ENCODE results near the gene JPT2.
"Not testable (repeated sequence)": the region's sequence is repeated elsewhere in the genome, so short reads cannot be mapped to it uniquely, and the experiment has no call there.

JPT2 gene

DNA sequence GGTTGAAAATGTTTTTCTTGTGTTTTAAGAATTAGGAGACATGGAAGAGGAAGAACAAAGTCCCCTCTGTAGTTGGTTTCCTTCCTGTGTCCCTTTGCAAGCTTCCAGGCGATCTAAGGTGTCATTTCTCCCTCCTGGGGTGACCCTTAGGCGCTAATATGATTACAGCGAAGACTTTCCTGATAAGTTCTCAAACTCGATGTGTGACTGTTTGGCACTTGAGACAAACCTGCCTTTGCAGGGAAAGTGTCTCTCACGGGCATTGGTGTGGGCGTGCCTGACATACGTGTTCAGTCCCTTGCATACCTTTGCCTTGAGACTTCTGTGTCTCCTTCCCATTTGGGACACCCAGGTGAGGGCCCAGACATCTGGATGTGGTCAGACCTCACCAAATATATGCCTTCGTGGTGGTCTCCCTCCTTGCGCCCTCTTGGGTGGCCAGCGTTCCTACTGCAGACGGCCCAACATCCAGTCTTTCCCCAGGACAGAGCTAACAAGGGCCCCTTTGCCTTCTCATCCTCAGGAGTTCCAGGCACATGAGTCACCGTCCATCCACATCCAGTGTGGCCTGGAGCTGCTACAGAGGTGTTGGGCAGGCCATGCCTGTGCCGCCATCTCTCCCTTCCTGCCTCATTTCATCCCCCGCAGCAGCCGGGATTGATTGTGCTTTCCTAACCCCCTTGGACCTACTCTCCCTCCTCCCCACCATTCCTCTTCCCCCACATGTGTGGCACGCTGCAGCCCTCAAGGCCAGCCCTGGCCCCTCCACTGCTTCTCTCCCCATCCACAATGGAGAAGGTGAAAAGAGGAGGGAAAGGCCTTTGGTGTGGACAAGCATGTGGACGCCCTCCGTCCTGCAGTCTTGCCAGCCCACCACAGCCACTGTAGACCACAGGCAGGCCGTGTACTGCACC, 3.1 kb upstream of the JPT2 start:
- peak; percentile 35 for DNase-seq (ENCODE audit: low read depth)

- no peak for DNase-seq (ENCODE audit: low read depth)
These were observed 1.4 kb upstream of the JPT2 start for GRCh38 chr16:1676661-1677060.

- no peak for DNase-seq (ENCODE audit: low read depth)
These were observed 740 bp upstream of the JPT2 start for GRCh38 chr16:1677339-1677738.

GRCh38 chr16:1678500-1679098, 520 bp downstream of the JPT2 start:
- no peak for DNase-seq (ENCODE audit: low read depth)

GRCh38 chr16:1680361-1680760, 2.3 kb downstream of the JPT2 start:
- DNase-seq (ENCODE audit: low read depth), result no peak

GRCh38 chr16:1681032-1681431, 3.0 kb downstream of the JPT2 start:
- no peak for DNase-seq (ENCODE audit: low read depth)

GRCh38 chr16:1687427-1688316, 9.6 kb downstream of the JPT2 start:
- DNase-seq (ENCODE audit: low read depth), result no peak

- peak; percentile 78 for DNase-seq (ENCODE audit: low read depth)
These were observed 10.9 kb downstream of the JPT2 start for GRCh38 chr16:1688807-1689560.

DNA sequence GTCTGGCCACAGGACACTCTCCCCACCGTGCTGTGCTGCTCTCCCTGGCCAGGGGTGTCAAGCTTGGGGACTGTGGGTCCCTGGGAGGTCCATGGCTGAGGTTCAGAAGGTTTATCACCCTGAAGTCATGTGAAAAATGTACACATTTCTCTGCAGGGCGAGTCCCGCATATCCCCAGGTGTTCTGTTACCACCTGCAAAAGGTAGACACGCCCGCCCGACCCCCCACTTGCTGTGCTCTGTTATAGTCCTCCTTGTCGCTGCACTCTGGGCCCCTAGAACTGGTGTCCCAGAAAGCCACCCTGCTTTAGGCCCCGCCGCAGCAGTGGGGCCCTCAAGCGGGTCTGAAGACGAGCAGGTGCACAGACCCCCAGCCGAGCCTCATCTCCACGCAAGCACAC, 11.8 kb downstream of the JPT2 start:
- DNase-seq (ENCODE audit: low read depth), result no peak

DNA sequence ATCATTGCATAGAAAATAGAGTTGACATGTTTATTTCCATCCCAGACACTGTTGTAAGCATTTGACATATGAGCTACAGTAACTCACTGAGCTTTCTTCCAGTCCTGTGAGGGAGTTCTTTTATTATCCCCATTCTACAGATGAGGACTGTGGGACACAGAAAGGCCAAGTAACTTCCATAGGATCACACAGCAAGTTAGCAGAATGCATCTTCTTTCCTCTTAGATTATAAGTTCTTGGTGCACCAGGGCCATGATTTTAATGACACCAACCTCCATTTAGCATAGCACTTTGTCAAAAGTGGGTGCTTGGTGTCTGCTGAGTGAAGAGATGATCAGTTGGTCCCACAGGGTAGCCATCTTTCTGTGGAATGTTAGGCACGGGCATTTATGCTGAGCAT, 12.7 kb downstream of the JPT2 start:
- no peak for DNase-seq (ENCODE audit: low read depth)

DNA sequence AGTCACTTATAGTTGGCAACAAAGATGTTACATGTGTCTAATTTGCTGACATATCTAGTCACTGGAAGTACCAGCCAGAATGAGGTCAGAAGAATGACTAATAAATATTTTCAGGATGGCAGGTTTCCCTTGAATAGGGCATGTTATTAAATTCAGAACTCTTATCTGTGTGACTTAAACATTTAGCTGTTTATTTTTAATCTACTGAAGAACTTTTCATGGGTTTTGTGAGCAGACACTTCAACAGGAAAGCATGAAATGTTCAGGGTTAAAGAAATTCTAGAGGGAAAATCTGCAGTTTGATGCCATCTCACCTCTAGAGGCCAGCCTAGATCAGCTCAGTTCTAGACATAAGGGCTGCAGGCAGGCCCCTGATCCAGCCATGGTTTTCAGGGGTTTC, 13.2 kb downstream of the JPT2 start:
- DNase-seq (ENCODE audit: low read depth), result no peak

GRCh38 chr16:1691956-1692355, 13.9 kb downstream of the JPT2 start:
- peak; percentile 76 for DNase-seq (ENCODE audit: low read depth)

- no peak for DNase-seq (ENCODE audit: low read depth)
These were observed 18.8 kb downstream of the JPT2 start for GRCh38 chr16:1696863-1697262.

- DNase-seq (ENCODE audit: low read depth), result no peak
These were observed 20.6 kb downstream of the JPT2 start for GRCh38 chr16:1698680-1699079.

DNA sequence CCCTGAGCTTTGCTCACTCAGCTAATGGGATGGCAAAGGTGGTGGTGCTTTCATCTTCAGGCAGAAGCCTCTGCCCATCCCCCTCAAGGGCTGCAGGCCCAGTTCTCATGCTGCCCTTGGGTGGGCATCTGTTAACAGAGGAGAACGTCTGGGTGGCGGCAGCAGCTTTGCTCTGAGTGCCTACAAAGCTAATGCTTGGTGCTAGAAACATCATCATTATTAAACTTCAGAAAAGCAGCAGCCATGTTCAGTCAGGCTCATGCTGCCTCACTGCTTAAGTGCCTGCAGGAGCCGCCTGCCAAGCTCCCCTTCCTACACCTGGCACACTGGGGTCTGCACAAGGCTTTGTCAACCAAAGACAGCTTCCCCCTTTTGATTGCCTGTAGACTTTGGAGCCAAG, 22.2 kb downstream of the JPT2 start:
- no peak for DNase-seq (ENCODE audit: low read depth)

- no peak for DNase-seq (ENCODE audit: low read depth)
These were observed 23.3 kb downstream of the JPT2 start for GRCh38 chr16:1701216-1701878.

DNA sequence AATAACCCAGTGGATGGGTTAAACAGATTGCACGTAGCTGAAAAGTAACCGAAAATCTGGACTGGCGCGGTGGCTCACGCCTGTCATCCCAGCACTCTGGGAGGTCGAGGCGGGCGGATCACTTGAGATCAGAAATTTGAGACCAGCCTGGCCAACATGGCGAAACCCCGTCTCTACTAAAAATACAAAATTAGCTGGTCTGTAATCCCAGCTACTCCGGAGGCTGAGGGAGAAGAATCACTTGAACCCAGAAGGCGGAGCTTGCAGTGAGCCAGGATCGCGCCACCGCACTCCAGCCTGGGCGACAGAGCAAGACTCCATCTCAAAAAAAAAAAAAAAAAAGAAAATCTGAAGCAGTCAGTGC, 27.2 kb downstream of the JPT2 start:
- DNase-seq (ENCODE audit: low read depth), result not testable (repeated sequence)

GRCh38 chr16:1705688-1706385, 27.8 kb downstream of the JPT2 start, which contains the start of gene MAPK8IP3:
Gene MAPK8IP3, plus strand, starts transcription at chr16:1706195. Its CDS starts 145 bp downstream, at chr16:1706340.
- peak; percentile 35 for DNase-seq (ENCODE audit: low read depth)

- DNase-seq (ENCODE audit: low read depth), result no peak
These were observed 28.5 kb downstream of the JPT2 start for GRCh38 chr16:1706386-1707192.

Data from non-pigmented ciliary epithelial cell (primary cell).